HG03520 (cell line): ENCODE results near the gene TFEC.
"Not testable (repeated sequence)": the region's sequence is repeated elsewhere in the genome, so short reads cannot be mapped to it uniquely, and the experiment has no call there.

Experiments
- ATAC-seq: cut with Tn5 transposase; IDR thresholded peaks from one replicate; pipeline ENCODE4 v1.9.1; 2021; ENCODE audit warnings: mild to moderate bottlenecking, moderate library complexity; ENCODE audit not compliant: unreplicated experiment

Gene TFEC

GRCh38 chr7:115932880-115933279, 97.7 kb downstream of the TFEC start:
- no peak for ATAC-seq

DNA sequence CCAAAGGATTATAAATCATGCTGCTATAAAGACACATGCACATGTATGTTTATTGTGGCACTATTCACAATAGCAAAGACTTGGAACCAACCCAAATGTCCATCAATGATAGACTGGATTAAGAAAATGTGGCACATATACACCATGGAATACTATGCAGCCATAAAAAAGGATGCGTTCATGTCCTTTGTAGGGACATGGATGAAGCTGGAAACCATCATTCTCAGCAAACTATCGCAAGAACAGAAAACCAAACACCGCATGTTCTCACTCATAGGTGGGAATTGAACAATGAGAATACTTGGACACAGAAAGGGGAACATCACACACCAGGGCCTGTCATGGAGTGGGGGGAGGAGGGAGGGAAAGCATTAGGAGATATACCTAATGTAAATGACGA, 100.4 kb downstream of the TFEC start:
- not testable (repeated sequence) for ATAC-seq

DNA sequence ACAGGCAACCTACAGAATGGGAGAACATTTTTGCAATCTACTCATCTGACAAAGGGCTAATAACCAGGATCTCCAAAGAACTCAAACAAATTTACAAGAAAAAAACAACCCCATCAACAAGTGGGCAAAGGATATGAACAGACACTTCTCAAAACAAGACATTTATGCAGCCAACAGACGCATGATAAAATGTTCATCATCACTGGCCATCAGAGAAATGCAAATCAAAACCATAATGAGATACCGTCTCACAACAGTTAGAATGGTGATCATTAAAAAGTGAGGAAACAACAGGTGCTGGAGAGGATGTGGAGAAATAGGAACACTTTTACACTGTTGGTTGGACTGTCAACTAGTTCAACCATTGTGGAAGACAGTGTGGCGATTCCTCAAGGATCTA, 100.8 kb downstream of the TFEC start:
- ATAC-seq, result not testable (repeated sequence)

DNA sequence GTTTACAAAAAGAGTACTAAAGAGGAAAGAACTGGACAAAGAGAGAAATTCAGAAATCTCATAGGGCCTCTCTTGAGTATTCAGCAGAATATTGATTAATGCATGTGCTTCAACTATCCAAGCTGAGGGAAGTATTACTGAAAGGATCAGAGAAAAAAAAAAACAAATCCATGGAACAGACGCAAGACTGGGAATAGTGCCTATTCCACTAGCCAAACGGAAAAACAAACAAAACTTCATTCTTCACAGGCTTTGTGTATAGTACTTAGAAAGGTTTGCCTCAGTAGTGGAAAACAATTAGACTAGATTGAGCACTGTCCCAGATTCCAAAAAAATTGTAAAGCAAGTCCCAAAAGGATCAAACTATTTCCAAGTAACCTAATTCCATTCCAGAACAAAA, 106.2 kb downstream of the TFEC start:
- ATAC-seq, result no peak

DNA sequence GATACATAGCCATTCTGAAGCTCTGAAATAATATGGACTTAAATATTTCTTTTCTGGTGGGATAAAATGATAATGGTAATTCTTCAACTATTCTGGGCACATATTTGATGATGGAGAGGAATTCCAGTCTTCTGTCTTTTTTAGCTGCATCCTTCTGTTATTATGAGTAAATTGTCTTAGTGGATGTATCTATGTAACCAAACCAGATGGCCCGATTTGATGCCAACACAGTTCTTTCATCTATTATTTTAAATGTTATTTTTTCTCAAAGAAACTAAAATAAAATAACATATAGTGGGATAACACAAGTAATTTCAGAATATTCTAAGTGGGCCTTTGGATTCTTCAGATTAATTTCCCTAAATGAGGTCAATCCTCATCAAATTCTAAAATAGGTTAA, 110.2 kb downstream of the TFEC start:
- ATAC-seq, result no peak

GRCh38 chr7:115914951-115915350, 115.6 kb downstream of the TFEC start:
- ATAC-seq, result no peak

- no peak for ATAC-seq
These were observed 119.1 kb downstream of the TFEC start for GRCh38 chr7:115911465-115911864.

DNA sequence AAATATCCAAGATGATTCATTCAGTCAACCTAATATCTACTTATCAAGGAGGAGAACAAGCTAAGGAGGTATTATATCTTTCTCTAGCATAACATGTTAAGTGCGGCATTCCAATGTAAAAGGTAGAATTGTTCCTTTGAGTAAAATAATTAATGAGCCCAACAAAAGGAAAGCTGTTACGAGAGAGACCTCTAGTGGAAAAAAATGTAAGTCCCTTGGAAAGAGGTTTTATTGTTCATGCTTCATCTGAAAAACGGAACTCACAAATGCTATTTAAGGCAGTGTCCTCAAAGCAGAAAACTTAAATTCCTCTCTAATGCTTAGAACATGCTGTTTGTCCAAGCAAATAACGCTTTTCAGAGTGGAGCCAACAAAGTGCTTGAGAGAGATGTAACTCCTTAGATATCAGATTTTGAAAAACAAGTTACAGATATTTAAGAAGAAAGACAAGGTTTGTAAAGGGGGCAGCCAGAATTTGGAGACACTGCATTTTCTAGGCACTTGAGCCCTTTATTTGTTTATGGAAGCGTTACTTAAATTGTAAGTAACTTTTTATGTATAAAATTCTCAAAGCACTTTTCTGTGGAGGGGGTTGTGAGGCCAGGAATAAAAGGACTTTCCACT, 119.9 kb downstream of the TFEC start:
- no peak for ATAC-seq

GRCh38 chr7:115906731-115907130, 123.8 kb downstream of the TFEC start:
- no peak for ATAC-seq

DNA sequence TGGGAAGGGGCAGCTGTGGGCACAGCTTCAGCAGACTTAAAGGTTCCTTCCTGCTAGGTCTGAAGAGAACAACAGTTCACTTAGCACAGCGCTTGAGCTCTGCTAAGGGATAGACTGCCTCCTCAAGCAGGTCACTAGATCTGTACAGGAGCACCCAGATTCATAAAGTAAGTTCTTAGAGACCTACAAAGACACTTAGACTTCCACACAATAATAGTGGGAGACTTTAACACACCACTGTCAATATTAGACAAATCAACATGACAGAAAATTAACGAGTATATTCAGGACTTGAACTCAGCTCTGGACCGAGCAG, 140.9 kb downstream of the TFEC start:
- ATAC-seq, result no peak

GRCh38 chr7:115888981-115889668, 141.4 kb downstream of the TFEC start:
- ATAC-seq, result no peak

DNA sequence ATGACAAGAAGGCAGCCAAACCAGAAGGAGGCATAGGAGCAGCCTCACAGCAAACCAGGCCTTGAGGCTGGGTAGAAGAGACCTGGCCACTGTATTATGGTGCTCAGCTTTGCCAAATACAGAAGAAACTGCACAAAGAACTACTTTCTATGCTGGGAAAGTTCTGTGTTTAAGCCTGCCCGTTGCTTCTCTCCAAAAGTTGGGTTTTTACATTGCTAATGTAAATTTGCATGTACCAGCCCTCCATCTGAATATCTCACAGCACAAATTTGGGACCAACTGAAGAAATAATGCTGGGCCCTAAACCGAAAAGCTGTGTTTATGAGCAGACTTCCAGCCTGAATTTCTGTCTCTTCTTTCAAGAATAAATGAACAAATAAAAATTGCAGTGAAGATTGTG, 145.0 kb downstream of the TFEC start:
- ATAC-seq, result no peak
